HG02970 (cell line): ENCODE results near the gene NRTN.
"Not testable (repeated sequence)": the region's sequence is repeated elsewhere in the genome, so short reads cannot be mapped to it uniquely, and the experiment has no call there.

Experiments
- ATAC-seq: cut with Tn5 transposase; IDR thresholded peaks from one replicate; pipeline ENCODE4 v1.9.1; 2021; ENCODE audit warnings: mild to moderate bottlenecking, moderate library complexity, moderate number of reproducible peaks; ENCODE audit not compliant: unreplicated experiment, low FRiP score

Gene NRTN

DNA sequence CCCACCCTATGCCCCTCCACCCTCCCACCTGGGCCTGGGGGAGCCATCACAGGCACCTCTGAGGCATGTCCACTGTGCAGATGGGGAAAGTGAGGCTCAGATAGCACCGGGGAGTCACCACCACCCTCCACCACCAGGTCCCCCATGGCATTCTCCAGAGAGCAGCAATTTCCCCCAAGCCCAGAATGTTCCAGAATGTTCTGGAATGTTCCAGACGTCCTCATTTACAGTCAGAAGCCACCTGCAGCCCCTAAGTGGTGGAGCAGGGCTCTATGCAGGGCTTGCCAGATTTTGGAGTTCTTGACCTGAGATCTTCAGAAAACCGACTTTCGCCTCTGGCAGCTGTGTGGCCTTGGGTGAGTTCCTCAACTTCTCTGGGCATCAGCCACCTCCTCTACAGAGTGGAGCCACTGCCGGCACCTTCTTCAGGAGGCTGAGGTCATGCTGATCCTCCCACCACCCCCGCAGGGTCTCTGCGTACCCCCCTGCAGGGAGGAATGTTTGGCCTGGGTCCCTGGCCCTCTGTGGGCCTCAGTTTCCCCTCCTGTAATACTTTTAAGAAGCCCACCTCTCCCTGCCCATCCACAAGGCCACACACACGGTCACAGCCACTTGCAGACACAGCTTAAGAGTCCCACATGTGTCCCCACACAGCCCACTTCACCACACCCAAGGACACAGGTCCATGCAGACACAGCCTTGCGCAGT, 59.3 kb downstream of the NRTN start:
- no peak for ATAC-seq

DNA sequence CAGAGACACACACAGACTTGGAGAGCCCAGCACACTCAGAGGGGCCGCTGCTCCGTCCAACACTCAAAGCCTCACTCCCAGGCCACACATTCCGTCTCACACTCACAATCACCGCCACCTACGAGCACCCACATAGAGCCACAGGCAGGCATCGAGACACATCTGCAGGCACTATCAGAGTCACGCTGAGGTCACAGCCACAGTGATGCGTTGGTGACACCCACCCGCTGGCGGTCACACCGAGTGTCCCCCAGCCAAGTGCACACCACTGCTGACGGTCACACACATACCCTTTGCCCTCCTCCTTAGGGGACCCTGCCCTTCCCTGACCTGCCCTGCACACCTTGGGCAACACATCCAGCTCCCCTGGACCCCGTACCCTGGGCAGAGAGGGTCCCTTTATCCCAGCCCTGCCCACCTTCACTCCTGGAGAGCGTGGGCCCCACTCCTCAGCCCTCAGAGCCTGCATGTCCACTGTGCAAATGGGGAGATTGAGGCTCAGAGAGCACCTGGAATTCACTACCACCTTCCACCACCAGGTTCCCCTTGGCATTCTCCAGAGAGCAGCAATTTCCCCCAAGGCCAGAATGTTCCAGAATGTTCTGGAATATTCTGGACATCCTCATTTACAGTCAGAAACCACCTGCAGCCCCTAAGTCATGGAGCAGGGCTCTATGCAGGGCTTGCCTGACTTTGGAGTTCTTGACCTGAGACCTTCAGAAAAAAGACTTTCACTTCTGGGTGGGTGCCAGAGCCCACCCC, 60.0 kb downstream of the NRTN start:
- ATAC-seq, result no peak

DNA sequence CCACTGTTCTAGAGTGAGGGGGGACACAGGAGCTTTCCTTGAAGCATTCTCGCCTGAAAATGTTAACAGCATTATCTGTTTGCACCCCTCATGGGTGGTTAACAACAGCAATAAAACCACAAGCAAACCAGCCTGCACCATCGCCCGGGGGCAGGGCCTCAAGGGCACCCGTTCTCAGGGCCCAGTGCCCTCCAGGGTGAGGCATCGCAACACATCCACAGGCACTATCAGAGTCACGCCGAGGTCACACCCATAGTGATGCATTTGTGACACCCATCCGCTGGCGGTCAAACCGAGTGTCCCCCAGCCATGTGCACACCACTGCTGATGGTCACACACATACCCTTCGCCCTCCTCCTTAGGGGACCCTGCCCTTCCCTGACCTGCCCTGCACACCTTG, 60.9 kb downstream of the NRTN start:
- no peak for ATAC-seq

- no peak for ATAC-seq
These were observed 62.6 kb downstream of the NRTN start for GRCh38 chr19:5867201-5868136.

- no peak for ATAC-seq
These were observed 66.1 kb downstream of the NRTN start for GRCh38 chr19:5870986-5871394.

DNA sequence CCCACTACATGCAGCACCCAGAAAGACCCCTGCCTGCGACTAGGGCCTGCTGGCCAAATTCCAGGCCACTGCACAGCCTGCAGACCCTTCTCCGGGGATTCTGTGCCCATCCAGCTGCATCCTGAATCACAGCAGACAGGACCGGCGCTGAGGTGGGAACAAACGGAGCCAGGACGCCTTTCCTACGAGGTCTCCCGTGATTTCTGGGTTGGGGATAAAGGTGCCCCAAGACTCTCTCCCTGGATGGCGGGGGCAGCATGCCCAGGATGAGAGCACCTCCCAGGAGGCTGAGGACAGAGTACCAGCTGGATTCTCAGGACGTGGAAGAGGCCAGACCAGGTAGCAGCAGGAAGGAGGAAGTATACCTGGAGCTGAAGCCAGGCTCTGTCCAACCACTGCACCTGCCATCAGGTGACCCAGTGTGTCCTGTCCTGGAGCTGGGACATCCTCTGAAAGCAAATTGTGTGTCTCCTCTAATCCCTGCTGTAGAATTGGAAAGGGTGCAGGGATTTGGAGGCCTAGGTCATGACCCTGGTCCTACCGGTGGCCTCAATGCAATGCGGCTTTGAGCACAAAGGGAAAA, 68.8 kb downstream of the NRTN start:
- no peak for ATAC-seq

GRCh38 chr19:5874496-5874895, 69.6 kb downstream of the NRTN start:
- not testable (repeated sequence) for ATAC-seq

- ATAC-seq, result no peak
These were observed 72.6 kb downstream of the NRTN start for GRCh38 chr19:5877427-5877826.

DNA sequence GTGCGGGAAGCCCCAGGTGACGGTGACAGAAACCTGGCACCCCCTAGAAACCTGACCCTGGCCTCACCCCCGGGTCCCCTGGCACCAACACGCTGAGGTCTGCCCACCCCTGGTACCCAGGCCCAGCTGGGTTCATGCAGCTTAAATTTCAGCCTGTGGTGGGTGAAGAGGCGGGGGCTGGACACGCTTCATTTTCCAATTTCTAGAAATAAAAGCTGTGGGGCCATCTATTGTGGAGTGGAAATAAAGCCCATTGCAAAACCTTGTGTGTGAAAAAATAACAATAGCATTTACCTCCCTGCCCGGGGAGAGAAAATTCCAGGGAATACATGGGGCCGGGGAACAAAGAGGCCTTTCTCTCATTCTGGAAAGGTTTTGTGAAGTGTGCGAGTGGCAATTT, 73.0 kb downstream of the NRTN start:
- no peak for ATAC-seq
